ENCODE results near the gene CNGA3.

- TF ChIP-seq CTCF (IDR thresholded peaks at IDR 0.05) (no peak), POLR2A (IDR thresholded peaks at IDR 0.05) (no peak)
These were observed 38.2 kb upstream of the CNGA3 start for GRCh38 chr2:98308068-98308467.
